Measurements from ENCODE around the gene PHACTR1.

The PHACTR1 gene

DNA sequence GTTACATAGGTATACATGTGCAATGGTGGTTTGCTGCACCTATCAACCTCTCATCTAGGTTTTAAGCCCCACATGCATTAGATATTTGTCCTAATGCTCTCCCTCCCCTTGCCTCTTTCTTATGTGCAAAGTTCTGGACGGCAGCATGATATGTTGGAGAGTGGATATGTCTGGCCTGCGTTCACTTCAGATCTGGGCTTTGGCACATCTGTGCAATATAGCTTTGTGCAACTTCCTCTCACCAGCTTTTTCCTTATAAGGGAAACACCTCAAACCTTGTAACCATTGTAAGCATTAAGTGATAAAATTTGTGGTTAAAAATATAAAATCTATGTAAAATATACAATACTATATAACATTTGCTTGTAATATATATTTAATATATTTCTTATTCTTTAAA is 288.0 kb downstream of the PHACTR1 start:
- DNase-seq, result no peak

DNA sequence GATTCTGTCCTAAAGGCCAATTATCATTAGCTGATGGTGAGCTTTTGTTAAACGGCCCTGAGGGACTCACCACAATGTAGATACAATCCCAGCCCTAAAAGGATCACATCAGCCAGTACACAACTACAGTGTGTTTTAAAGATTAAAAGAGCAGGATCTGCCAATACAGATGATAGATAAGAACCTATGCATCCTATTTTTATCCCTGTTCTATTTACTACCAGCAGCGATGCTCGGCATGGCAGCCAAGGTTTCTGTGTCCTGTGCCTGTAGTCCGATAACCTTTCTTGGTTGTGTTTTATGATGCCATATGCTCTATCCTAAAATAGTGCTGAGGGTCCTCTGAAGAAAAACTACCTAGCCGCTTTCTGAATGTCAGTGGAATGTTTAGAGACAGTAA is 289.4 kb downstream of the PHACTR1 start:
- no peak for DNase-seq

DNA sequence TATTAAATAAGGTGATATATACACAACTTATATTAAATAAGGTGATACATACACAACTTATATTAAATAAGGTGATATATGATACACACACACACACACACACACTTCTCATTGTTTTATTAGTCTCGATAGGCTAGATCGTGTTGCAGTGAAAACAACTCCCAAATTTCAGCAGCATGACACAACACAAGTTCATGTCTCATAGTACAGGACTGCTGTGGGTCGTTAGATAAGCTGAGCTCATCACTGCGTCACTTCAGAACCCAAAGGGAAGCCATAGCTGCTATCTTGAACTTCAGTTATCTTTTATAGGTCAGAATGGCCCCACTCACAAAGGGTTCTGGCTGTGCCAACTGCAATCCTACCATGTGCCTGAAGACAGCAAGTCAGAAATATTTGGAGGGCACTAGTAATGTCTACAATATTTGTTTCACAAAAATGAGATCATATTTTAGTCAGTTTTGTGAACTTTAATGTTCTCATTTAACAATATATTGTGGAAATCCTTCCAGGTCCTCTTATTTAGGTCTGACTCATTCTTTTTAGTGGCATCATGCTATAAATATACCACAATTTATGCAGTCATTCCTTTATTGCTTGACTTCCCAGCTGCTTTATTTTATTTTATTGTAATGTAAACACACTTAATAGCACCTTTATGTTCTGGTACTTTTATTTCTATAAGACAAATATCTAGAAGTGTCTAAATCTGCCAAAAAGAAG is 290.2 kb downstream of the PHACTR1 start:
- no peak for DNase-seq

DNA sequence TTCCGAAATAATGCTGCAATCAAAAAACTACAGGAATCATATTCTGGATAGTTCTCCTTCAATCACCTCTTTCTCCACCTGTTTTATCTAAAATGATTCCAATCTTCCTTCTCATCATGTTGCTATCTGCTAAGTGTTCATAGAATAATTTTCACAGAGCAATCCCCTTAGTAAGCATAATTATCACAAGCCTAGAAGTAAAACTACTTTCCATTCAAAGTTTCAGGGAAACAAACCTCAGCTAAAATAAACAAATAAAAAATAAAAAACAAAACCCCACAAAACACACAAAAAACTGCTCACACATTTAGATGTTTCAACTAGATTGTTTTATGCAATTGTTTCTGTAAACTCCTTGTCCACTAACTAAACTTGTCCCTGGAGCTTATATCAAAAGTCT is 291.2 kb downstream of the PHACTR1 start:
- DNase-seq, result no peak

DNA sequence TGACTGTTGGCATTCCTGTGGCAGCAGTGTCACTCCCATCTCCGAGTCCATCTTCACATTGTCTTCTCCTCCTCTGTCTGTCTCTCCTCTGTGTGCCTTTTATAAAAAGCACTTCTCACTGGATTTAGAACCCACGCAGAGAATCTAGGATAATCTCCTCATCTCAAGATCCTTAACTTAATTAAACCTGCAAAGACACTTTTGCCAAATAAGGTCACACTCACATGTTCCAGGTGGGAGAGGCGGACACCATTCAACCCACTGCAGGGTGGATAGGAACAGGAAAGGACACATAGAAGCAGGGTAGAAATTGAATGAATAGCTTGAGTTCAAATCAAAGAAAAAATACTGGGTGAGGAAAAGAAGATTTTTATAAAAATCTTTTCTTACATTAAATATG is 292.5 kb downstream of the PHACTR1 start:
- no peak for DNase-seq

DNA sequence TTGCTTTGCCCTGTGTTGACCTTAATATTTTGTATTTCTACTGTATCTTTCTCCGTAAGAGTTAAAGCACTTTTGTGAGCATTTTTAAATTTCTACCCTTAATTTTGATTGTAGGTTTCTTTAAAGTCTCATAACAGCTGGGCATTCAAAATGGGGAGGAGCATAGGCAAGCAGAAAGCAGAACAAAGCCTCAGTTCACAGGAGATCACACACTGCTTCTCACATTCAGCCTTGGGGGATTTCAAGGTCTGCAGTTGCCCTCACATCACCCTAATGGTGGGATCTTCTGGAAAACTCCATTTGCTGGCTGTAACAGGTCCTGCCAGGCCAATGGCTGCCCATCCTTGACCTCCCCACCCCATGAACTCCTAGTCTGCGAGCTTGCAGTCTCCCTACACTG is 292.9 kb downstream of the PHACTR1 start:
- DNase-seq, result no peak

DNA sequence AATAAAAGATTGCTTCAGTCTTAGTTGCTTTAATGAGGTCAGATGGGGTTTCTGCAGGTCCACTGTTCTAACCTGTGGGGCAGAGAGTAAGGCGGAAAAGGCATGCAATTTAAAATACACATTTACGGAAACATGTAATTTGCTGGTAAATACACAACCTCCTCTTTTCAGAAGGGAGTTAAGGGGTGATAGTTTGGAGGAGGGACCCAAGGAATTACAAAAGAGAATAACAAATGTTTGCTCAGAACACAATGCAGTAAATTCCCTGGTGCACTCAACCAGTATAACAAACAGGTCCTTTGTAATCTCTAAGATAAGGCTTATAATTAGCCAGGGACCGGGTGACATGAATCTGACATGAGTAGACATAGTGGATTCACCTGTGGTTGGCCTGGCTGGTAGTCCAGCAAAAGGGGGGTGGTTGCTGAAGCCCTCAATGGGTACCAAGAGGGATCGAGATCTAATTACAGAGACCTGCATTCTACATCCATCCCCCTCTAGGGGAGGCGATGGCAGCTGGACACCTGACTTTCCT is 295.1 kb downstream of the PHACTR1 start:
- no peak for DNase-seq

DNA sequence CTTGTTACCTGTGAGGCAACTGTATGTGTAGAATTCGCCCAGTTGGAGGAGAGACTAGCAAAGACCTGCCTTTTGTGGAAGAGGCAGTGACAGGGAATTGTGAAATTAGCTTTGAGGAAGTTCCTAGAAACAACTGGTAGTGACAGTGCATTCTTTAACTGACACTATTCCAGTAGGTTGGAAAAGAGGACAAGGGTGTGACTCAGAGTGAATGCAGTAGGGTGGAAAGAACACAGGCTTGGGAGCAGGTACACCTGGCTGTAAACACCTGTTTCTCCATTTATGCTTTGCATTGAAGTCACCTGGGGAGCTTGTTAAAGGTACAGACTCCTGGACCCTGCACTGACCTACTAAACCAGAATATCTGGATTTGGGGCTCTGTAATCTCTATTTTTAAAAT is 295.7 kb downstream of the PHACTR1 start:
- no peak for DNase-seq

DNA sequence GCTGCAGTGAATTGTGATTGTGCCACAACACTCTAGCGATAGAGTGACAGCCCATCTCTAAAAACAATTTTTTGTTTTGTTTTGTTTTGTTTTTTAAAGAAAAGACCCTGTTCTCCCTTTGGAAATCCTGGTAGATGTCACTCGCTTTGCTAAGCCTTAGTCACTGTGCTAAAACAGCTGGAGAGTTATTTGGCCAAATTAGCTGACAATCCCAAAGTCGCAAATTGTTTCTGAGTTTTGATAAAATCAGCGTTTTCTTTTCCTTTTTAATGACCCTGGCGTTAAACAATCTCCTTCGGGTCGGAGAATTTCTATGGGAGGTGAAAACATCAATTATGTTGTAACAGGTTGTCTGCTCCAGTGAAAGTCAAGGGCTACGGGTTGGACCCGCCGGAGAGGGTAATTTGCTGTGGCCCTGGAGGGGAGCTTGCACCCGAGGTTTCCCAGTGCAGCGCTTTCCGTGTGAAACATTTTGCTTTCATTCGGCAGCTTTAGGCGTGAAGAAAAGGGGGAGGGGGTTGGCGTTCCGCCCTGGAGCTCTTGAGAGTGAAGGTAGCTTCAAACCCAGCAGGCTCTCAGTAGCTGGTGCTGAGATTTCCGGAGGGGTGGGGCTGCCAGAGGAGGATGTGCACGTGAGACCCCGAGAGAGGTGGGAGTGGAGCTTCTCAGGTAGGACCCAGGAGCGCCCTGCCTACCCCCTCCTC is 296.6 kb downstream of the PHACTR1 start:
- peak; percentile 18 for DNase-seq

DNA sequence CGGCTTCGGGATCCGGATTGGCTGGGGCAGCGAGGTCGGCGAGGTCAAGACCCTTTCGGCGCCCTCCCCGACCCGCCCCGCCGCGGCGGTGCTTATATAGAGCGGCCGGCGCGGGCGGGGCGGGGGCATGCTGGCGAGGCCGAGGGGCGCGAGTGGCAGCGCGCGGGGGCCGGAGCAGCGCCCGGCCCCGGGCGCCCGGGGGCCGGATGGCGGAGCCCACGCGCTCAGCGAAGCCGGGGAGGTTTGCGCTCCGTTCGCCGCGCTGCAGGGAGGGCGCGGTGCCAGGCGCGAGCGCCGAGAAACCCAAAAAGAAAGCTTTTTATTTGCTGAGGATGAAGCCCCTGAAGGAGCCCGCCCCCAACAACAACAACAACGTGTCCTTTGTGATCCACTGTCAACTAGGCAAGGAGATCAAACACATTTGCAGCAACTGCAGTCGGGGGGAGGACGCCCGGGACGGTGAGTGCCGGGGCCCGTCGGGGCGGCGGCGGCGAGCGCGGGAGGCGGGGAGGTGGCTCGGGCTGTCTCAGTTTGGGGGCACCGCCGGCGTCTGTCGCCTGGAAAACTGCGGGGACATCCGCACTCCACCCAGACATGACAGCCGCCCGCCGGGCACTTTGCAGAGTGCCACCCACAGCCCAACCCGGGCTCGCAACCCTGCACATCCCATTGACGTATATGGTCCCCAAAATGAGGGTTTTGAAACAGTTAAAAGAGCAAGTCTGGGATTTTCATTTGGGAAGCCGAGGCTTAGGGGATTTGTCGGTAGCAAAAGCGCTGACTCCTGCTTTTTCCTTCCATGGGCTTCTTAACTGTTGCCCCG is 297.3 kb downstream of the PHACTR1 start:
- DNase-seq, result no peak

DNA sequence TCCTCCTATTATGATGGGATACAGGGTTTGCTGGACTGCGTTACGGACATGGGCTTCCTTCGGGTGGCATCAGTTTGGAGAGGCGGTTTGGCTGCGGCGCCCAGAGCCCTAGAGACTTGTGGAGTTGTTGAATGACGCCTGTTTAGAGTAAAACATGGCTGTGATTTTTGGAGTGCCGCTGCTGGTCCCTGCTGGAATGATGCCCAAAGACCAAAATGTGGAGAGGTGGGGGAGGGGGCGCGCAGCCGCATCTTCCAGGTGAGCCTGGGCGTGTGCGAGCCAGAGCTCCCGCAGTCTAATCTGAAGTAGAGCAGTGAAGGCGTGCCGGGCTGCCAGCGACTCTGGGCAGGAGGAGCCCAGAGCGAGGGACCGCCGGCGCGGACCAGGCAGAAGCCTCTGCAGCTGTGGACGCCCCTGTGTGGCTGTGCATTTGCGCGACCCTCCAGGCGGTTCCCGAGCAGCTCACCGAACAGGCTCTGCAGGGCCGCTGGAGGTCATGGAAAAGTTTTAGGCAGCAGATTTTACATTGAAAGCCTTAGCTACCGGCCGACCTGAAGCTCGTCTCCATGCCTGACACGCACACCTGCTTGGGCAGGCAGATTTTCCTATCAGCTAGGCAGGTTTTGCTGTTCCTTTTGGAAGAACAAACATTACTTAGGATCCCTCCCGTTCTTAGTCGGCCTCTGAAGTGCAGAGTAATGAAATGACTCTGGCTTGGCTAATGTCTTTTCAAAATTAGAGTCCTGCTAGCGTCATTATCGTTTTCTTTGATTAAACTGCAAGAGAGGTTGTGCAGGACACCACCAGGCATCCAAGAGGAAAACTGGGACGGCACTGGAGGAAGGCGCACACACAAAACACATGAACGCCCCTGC is 298.2 kb downstream of the PHACTR1 start:
- DNase-seq, result peak; percentile 11

DNA sequence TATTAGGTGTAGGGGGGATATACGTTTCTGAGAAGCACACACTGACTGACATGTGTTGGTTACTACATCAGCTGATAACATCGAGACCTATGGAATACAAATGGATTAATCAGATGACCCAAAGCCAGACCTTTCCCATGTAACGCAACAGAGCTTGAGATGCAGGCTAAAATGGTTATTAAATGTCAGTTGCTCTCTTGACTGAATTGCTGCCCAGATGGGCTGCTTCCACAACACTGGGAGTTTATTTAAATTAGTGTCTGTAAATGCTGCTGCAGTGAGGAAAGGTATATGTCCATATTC is 298.8 kb downstream of the PHACTR1 start:
- no peak for DNase-seq

DNA sequence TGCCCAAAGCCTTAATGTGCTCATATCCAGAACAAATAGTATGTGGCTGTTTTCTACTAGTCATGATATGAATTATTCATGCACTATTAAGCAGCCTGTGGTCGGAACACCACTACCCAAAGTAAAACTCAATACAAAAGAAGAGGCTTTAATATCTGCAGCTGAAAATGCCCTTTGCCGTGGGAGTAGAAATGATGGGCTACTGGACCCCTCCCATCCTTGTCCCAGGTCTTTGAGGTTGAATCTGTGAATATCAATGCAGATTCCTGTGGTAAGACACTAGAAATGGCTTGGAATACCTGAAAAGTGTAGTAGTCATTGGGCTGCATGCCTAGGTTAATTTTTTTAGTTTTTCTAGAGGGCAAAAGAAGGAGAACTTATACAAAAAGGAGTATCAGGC is 308.0 kb downstream of the PHACTR1 start:
- DNase-seq, result no peak

DNA sequence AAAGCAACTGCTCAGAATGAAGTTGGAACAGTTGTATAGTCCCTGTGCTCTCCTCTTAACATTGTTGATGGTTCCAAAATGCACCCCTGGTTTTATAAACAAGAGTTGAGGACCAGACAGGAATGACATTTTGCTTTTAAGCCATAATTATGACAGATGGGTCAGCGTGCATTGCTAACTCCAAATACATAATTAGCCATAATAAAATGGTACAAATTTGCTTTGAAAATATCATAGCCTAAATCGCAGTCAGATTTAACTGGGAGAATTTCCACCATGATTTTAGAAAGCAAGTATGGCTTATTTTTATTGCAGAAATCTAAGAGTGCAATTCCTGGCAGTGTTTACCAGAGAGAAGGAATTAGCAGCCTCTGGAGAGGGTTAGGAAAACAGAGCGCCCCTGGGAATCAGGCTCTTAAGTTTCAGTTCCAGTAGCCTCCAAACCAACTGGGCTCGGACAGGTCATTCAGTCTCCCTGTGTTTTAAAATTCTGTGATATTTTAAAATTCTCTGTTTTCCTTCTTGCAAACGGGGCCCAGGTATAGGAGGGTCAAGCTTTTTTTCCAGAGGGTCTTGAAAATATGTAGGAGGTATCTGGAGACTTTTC is 309.4 kb downstream of the PHACTR1 start:
- DNase-seq, result no peak

DNA sequence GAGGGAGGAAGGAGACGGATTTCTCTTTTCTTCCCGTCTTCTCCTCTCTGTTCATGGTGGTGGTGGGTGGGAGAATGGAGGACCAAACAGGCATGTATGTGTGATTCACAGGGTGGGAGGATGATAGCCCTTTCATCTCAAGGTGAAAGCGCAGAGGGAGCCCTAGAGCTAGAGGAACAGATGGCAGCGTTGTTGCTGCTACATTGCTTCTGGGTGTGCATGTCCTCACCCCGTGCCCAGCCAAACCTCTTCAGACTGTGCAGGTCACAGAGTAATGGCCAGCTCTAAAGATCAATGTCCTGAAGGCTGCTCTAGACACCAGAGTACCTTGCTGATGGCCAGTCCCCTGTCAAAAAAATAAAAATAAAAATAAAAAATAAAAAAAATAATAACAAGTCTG is 310.0 kb downstream of the PHACTR1 start:
- no peak for DNase-seq

DNA sequence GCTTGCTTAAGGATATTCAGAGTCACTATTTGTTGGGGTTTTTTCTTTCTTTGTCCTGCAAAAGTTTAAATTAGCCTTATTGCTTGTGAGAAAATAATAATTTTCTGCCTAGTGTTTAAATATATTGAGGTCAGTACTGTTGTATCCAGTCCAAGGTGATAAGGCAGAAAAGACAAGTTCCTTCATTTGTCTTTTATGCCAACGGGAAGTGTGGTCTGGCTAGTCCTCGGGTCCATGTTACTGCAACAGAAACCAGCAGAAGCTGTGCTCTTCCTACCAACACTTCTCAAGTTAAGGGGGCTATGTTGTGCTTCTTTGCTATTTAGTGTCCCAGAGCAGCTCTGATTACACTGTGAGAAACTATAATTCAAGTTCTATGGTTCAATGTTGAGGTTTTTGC is 310.6 kb downstream of the PHACTR1 start:
- DNase-seq, result no peak

DNA sequence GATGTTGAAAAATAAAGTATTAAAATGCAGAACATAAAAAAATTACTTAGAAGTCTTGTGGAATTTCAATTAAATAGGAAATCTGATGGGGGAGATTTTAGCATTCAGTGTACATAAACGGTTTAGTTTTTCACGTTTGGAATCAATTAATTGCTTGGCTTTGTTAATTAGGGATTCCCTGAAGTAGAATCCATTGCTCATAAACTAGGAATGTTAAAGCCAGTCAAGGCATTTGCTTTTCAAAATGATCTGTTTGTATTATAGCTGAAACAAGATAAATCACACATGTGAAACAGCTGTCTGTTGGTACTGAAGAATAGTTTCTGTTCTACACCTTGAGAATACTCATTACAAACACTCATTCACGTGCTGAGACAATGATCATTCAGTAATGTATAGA is 313.8 kb downstream of the PHACTR1 start:
- DNase-seq, result no peak

DNA sequence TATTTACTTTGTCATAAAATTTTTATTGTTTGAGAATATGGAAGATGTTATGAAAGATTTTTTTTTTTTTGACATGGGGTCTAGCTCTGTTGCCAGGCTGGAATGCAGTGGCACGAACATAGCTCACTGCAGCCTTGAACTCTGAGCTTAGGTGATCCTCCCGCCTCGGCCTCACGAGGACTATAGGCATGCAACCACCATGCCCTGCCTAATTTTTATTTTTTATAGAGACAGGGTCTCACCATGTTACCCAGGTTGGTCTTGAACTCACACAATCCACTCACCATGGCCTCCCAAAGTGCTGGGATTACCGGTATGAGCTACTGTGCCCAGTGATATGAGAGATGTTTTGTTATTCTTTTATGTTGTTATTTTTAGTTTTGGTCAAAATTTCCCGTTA is 316.0 kb downstream of the PHACTR1 start:
- no peak for DNase-seq

DNA sequence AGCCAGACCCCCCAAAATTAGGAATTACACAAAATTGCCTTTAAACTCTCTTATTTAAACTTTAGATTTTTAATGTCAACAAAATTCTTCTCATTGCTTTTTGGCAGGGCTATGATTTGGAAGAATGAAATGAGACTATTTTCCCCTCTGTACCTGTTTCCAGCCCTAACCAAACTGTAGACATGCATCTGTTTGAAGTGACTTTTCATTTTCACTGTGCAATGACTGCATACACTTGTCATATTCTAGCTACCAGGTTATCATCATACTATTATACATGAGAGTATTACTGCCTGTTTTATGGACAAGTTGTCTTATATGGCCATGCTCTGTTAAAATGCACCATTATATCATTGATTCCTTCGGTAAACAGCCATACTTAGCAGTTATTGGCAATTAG is 316.6 kb downstream of the PHACTR1 start:
- no peak for DNase-seq

DNA sequence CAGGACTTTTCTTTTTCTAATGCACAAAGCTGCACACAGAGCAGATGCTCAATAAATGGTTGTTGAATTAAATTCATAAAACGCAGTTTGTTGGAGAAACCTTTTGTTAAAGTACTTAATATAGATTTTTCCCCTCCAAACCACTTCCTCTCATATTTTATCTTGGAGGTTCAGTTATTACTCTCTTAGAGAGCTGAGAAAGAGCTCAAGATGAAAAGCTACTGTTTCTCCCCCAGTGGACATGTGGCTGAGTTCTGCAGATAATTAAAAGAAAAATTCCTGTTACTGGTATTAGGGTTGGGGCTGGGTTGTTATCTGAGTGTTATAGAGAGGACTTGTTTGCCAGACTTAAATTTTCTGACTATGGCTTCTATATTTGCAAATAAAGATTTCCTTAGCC is 317.7 kb downstream of the PHACTR1 start:
- DNase-seq, result no peak

DNA sequence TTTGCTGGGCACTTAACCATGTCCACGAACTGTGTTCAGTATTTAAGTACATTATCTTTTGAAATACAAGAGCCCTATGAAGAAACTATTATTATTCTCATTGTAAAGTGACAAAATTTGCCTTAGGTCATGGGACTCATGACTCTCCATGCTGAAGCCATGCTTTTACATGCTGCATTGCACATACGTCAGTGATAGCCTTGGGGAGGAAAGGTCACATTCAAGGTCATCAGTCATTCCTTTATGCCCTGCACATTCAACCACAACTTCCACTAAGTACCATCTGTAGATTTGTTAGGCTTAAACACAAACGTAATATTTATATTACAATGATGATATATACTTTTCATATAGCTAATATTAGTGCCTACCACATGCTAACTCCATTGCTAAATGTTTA is 319.0 kb downstream of the PHACTR1 start:
- no peak for DNase-seq

DNA sequence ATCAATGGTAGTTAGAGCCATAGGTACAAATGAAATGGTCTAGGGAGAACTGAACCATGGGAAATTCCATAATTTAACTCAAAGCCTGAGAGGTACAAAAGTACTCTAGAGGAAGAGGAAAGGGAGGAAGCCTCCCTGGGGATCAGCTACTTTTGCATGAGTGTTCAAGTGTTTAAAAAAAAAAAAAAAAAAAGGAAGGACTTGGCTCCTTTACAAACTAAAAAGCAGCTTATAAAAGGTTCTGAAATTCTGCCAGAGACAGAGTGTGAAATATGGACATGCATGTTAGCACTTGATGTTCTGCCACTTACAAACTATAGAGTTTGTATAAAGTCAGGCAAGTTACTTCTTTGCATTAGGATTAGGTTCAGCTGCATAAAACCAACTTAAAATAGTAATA is 321.7 kb downstream of the PHACTR1 start:
- no peak for DNase-seq
